ENCODE data around the gene HMGCL.
A peak's percentile ranks its signal among the peaks of the same experiment; 100 is the strongest.
"Not testable (repeated sequence)": the region's sequence is repeated elsewhere in the genome, so short reads cannot be mapped to it uniquely, and the experiment has no call there.

HMGCL gene

GRCh38 chr1:23825076-23825761 is at the start of gene HMGCL:
HMGCL (minus strand) TSS chr1:23825429; CDS start chr1:23825415, 14 bp downstream.
- DNase-seq (ENCODE audit: low read depth in 2 of 2) = peak; percentile 82 to 89

DNA sequence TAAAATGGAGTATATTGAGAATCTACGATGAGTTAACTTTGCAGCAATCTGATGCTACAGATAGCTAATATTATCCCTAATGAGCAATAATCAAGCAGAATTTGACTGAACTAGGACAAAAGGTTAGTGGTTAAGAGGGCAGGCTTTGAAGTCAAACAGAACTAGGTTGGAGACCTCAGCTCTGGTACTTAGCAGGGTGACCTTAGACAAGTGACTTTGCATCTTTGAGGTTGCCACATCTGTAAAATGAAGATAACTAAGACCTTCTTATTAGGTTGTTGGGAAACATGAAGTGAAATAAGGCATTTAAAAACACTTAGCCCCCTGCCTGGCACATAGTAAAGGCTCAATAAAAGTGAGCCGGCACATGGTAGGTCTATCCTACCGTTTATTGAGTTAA is 47.2 kb upstream of the HMGCL start:
- DNase-seq (ENCODE audit: low read depth in 2 of 2) = no peak

DNA sequence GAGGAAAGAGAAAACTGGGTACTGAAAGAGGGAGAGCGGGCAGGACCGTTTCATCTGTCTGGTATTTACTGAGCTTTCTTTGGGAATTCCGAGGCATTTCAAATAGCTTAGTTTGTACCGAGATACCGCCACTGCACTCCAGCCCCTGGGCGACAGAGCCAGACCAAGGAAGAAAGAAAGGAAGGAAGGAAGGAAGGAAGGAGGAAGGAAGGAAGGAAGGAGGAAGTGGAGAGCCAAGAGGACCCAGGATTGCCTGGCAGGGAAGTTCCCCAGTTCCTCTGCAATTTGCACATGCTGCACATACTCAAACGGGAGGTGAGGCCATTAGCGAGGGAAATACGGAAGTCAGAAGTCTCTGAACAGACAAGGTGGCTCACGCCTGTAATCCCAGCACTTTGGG is 43.8 kb upstream of the HMGCL start:
- no peak for DNase-seq (ENCODE audit: low read depth in 2 of 2)

DNA sequence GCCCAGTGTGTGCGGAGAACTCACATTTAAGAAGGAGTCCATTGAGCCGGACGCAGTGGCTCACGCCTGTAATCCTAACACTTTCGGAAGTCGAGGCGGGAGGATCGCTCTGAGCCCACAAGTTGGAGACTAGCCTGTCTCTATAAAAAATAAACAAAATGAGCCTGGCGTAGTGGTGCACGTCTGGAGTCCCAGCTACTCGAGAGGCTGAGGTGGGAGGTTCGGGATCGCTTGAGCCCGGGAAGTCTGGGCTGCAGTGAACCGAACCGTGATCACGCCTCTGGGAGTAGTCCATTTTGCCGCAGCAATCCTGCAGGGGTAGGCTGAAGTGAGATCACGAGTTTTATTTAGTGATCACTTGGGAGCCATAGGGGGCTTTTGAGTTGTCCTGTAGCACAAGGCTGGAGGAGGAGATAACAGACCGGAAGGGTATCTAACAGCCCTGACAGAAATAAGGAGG is 43.4 kb upstream of the HMGCL start:
- no peak for DNase-seq (ENCODE audit: low read depth in 2 of 2)

- peak; percentile 85 to 89 for DNase-seq (ENCODE audit: low read depth in 2 of 2)
These were observed 42.8 kb upstream of the HMGCL start, which contains the start of gene FUCA1 for GRCh38 chr1:23867895-23868556. FUCA1 (minus strand) TSS chr1:23868290; CDS start chr1:23868286, 4 bp downstream.

DNA sequence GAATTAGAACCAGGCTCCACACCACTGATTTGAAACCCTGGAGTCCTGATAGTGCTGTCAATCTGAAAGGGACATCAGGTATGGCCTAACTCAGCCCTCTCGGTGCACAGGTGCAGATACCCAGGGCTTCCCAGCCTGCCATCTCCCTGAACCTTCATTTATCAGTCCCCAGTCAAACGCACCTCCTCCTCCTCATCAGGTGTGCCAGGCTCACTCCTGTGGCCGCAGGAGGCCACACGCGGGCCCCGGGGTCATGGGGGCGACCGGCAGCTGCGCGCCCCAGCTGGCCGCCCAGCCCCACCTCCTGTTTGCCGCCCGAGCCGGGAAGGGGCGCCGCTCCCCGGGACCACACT is 42.3 kb upstream of the HMGCL start:
- DNase-seq (ENCODE audit: low read depth in 2 of 2) = no peak

DNA sequence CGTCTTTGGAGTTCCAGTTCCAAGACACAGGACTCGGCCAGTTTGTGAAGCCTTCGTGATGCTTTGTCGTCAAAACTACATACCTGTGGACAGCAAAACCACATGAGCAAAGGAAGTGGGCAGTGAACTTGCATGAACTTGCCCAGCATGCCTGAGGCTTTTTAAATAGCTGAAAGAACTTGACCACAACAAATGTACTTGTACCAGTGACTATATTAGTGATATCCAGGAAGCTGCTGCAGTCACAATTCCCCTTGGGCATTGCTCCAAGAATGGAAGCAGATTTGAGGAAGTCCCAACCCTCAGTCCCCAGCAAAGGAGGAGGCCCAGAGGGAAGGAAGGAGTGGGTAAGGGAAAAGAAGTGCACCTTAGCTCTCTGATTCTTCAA is 40.3 kb upstream of the HMGCL start:
- DNase-seq (ENCODE audit: low read depth in 2 of 2) = no peak

GRCh38 chr1:23864801-23865542 is 39.7 kb upstream of the HMGCL start:
- no peak for DNase-seq (ENCODE audit: low read depth in 2 of 2)

- DNase-seq (ENCODE audit: low read depth in 2 of 2) = no peak
These were observed 37.4 kb upstream of the HMGCL start for GRCh38 chr1:23862640-23863039.

GRCh38 chr1:23854568-23854967 is 29.3 kb upstream of the HMGCL start:
- no peak for DNase-seq (ENCODE audit: low read depth in 2 of 2)

DNA sequence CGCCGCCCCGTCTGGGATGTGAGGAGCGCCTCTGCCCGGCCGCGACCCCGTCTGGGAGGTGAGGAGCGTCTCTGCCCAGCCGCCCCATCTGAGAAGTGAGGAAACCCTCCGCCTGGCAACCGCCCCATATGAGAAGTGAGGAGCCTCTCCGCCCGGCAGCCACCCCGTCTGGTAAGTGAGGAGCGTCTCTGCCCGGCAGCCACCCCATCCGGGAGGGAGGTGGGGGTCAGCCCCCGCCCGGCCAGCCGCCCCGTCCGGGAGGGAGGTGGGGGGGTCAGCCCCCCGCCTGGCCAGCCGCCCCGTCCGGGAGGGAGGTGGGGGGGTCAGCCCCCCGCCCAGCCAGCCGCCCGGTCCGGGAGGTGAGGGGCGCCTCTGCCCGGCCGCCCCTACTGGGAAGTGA is 27.9 kb upstream of the HMGCL start:
- not testable (repeated sequence) for DNase-seq (ENCODE audit: low read depth in 2 of 2)

DNA sequence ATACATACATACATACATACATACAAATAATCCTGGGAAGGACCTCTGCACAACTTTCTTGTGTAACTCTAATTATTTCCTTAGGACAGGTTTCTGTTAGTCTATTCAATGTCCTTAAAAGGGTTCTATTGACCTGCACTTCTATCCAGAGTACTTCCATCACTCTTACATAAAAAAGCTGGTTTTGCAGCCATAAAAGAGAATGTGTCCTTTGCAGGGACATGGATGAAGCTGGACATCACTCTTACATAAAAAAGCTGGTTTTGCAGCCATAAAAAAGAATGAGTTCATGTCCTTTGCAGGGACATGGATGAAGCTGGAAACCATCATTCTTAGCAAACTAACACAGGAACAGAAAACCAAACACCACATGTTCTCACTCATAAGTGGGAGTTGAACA is 26.2 kb upstream of the HMGCL start:
- not testable (repeated sequence) for DNase-seq (ENCODE audit: low read depth in 2 of 2)

DNA sequence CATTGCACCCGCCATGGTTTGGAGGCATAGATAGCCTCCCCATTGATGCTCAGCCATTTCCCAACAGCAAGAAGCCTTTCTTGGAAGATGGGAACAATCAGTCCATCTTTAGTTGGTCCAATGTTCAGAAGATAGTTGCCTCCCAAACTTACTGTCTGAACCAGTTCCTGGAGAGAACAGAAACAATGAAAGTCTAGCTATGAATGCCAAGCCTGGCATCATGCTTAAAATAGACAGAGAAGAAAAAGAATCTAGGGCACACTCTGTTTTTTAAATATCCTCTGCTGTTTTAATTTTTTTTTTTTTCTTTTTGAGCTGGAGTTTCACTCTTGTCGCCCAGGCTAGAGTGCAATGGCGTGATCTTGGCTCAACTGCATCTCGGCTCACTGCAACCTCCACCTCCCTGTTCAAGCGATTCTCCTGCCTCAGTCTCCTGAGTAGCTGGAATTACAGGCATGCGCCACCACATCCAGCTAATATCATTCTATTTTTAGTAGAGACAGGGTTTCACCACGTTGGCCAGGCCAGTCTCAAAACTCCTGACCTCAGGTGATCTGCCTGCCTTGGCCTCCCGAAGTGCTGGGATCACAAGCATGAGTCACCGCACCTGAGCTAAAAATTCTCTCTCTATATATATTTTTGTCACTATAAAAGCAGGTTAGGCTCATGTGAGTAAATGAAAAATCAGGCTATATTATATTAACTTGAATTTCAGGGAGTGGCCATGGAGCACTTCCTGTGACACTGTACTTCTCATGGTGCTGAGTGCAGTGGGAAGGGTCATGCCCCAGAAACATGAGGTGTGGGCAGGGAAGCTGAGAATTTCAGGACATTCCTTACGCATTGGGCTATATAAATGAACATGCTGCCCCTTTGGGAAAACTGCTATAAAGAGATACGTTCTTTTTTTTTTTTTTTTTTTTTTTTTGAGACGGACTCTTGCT is 23.7 kb upstream of the HMGCL start:
- no peak for DNase-seq (ENCODE audit: low read depth in 2 of 2)

- DNase-seq (ENCODE audit: low read depth in 2 of 2) = not testable (repeated sequence)
These were observed 22.4 kb upstream of the HMGCL start for GRCh38 chr1:23847482-23848095.

- no peak for DNase-seq (ENCODE audit: low read depth in 2 of 2)
These were observed 19.9 kb upstream of the HMGCL start for GRCh38 chr1:23845163-23845562.

GRCh38 chr1:23843644-23844043 is 18.4 kb upstream of the HMGCL start:
- no peak for DNase-seq (ENCODE audit: low read depth in 2 of 2)

DNA sequence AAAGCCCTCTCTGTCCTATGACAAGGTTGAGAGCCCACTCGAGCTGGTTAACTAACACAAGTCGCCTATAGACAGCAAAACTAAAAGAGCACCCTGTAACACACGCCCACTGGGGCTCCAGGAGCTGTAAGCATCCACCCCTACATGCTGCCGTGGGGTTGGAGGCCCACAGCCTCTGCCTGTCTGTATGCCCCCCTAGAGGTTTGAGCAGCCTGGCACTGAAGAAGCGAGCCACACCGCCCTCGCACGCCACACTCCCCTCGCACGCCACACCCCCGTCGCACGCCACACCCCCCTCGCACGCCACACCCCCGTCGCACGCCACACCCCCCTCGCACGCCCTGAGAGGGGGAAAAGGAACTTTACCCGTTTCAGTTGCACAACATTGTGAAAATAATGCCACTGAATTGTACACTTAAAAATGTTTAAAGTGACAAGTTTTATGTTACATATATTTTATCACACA is 13.2 kb upstream of the HMGCL start:
- peak; percentile 58 to 65 for DNase-seq (ENCODE audit: low read depth in 2 of 2)

DNA sequence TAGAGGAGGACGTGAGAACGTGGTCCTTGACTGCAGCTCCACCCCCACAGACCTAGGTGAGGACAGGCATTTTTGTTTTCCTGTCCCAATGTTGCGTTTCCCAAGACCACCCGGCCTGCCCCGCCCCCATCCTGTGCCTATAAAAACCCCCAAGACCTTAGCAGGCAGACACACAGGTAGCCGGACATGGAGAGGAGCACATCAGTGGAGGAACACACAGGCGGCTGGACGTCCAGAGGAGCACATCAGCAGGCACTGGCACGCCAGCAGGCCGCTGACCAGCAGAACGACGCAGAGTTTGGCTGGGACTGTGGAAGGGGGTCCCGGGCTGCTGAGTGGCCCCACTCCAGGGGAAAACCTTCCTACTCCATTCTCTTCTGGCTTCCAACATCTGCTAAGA is 12.7 kb upstream of the HMGCL start:
- DNase-seq (ENCODE audit: low read depth in 2 of 2) = no peak

GRCh38 chr1:23836037-23836436 is 10.8 kb upstream of the HMGCL start:
- DNase-seq (ENCODE audit: low read depth in 2 of 2) = no peak

GRCh38 chr1:23834156-23834555 is 8.9 kb upstream of the HMGCL start:
- not testable (repeated sequence) for DNase-seq (ENCODE audit: low read depth in 2 of 2)

DNA sequence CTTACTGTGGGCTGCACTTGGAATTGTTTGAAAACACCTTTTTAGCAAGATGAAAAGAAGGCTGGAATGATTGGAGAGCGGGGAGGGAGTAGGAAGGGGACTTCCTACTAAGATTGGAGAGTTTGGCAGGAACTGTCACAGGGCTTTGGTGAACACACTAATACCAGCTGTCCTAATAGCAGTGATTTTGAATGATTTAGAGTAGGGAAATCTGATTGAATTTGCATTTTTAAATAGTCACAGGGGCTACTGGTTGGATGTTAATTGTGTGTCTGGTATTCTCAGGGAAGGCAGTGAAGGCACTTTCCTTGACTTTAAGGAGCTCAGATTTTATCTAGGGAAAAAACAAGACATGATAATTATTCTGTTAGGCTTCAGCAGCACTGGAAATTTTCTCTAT is 2.5 kb upstream of the HMGCL start:
- no peak for DNase-seq (ENCODE audit: low read depth in 2 of 2)
